COLO668 (cell line): ENCODE data around the gene SMG6.
"Not testable (repeated sequence)": the region's sequence is repeated elsewhere in the genome, so short reads cannot be mapped to it uniquely, and the experiment has no call there.

Source experiments
- DNase-seq: peaks from one replicate; lab custom pipeline; 2025; ENCODE audit not compliant: unreplicated experiment; lab: John Stamatoyannopoulos, UW

Gene SMG6

DNA sequence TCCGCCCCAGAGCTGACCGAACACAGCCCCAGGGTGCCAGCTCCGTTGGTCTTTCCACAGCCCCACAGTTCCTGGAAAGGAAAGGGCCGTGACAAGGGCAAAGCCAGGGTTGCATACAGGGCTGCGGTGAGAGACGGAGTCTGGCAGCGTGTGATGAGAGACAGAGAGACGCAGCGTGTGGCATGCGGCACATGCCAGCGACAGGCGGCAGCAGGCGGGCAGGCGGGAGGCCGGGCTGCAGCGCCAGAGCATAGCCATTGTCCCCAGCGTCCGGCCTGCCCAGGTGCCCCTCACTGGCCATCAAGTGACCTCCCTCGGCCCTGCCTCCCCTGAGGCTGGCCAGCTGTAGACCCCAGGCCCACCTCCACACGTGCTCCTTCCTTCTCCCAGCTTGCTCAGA is 287.1 kb downstream of the SMG6 start:
- DNase-seq, result no peak

DNA sequence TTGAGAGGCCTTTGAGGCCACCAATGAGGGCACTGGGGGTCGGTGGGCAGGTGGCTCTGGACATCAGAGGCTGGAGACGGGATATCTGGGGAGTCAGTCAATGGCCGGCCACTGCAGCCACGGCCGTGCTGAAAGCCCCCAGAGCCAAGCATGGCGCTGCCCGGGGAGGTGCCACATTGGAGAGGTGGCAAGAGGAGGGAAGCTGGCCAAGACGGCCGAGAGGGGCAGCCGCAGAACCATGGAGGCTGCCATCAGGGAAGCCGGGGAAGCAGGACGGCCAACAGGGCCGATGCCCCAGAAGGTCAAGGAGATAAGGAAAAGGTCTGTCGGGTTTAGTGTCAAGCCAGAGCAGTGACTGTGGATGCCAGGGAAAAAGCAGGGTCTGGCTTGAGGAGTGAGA is 288.3 kb downstream of the SMG6 start:
- no peak for DNase-seq

DNA sequence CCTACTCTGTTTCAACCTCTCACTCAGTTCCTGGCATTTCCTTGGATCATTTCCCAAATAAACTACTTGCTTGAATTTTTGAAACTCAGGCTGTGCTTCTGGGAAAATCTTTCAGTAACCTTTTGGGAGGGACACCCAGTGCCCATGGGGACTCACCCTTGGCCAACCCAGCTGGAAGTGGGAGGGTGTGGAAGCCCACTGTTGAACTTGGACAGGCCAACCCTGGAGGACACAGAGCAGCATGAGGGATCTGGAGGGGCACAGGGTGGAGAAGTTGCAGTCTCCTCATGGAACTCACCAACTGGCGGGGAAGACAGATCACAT is 289.6 kb downstream of the SMG6 start:
- DNase-seq, result no peak

DNA sequence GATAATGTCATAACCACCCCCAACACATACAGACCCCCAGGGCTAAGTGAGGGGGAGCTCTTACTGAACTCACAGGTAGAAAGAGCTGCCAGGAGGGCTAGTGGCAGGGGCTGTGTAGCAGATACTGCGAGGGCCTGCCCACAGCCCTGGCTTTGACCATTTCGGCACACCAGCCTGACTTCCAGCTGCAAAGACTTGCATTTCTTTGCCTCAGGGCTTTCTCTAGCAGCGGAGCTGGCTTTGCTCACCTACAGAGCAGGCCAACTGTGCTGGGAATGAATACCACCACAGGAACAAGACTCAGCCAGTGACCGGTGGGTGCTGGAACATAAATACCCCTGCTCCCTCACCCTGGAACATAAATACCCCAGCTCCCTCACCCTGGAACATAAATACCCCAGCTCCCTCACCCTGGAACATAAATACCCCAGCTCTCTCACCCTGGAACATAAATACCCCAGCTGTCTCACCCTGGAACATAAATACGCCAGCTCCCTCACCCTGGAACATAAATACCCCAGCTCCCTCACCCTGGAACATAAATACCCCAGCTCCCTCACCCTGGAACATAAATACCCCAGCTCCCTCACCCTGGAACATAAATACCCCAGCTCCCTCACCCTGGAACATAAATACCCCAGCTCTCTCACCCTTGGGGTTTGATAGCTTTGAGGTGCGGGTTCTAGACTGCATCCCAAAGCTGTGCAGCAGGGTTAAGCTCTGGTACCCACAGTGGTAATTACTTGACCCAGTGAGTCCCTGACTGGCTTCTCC is 290.2 kb downstream of the SMG6 start:
- not testable (repeated sequence) for DNase-seq

DNA sequence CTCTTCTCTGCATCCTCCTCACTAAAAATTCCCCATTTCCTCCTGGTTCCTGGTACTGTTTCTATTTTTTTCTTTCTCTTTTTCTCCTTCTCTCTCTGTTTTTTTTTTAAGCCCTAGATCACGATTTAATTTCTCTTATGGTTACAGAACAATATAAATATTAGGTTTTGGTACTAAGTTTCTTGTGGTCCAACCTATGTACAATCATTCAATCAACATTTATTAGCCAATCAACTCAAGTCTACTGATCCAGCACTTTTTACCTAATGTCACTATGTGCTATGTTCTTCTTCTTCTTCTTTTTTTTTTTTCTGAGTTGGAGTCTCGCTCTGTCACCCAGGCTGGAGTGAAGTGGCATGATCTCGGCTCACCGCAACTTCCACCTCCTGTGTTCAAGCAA is 291.1 kb downstream of the SMG6 start:
- no peak for DNase-seq

DNA sequence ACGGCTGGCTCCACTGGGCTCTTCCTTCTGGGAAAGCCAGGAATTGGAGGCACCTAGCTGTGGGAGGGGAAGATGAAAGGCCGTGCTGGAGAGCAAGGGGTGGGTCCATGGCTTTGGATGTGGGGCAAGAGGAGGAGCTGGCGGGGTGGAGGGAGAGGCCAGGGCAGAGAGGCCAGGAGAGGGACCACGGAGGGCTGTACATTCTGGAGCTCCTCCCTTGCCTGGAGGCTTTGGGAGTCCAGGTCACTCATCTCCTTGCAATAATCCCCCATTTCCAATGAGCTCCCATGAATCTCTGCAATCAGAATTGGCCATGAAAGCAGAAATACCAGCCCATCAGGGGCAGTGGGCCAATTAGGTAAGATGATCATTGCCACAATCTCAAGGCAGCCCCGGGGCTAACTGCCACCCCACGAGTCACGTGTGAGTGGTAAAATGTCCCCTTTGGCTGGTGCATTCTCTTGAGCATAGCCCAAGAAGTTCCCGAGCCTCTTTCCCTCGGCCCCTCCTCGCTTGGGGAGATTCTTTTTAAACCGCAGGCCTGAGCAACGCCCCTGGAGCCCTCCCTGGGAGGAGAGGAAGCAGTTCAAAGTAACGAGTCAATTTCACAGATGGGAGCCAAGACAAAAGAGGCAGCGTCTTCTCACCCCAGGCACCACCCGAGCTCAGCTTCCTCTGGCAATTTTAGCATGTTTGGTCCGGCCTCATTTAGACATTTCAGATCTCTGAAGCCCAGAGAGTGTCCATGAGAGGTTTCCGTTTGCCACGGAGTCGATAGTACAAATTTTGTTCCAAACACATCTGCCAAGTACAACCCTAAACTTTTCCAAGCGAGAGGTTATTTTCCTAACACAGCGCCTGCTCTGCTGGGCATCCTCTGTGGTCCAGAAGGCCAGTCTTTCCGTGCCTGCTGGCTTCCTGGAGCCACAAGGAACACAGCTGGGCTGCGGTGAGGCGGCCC is 291.9 kb downstream of the SMG6 start:
- no peak for DNase-seq
